Stimulated activated CD8-positive, alpha-beta memory T cell treated with anti-CD3 and anti-CD28 coated beads, Interleukin-2, amount 100 ng/mL, for 1 hour (primary cell): ENCODE measurements around the gene TDRD6.
"Not testable (repeated sequence)": the region's sequence is repeated elsewhere in the genome, so short reads cannot be mapped to it uniquely, and the experiment has no call there.

ENCODE experiments used
- DNase-seq, 2 donors: peaks; one replicate each; pipeline ENCODE4 v3.0.0-alpha.2; 2020; ENCODE audit warnings: low read depth in 2 of 2

Gene TDRD6, protein sequence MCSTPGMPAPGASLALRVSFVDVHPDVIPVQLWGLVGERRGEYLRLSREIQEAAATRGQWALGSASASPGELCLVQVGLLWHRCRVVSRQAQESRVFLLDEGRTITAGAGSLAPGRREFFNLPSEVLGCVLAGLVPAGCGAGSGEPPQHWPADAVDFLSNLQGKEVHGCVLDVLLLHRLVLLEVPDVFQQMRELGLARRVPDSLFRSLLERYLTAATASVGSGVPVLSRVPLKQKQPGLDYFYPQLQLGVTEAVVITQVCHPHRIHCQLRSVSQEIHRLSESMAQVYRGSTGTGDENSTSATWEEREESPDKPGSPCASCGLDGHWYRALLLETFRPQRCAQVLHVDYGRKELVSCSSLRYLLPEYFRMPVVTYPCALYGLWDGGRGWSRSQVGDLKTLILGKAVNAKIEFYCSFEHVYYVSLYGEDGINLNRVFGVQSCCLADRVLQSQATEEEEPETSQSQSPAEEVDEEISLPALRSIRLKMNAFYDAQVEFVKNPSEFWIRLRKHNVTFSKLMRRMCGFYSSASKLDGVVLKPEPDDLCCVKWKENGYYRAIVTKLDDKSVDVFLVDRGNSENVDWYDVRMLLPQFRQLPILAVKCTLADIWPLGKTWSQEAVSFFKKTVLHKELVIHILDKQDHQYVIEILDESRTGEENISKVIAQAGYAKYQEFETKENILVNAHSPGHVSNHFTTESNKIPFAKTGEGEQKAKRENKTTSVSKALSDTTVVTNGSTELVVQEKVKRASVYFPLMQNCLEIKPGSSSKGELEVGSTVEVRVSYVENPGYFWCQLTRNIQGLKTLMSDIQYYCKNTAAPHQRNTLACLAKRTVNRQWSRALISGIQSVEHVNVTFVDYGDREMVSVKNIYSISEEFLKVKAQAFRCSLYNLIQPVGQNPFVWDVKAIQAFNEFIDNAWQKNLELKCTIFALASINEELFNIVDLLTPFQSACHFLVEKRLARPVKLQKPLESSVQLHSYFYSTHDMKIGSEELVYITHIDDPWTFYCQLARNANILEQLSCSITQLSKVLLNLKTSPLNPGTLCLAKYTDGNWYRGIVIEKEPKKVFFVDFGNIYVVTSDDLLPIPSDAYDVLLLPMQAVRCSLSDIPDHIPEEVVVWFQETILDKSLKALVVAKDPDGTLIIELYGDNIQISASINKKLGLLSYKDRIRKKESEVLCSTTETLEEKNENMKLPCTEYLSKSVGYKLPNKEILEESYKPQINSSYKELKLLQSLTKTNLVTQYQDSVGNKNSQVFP (N-terminal part only)

GRCh38 chr6:46687619-46688097 lies at the start of gene TDRD6:
TDRD6 (plus strand) TSS chr6:46687885; CDS start chr6:46688129, 244 bp downstream.
- no peak for DNase-seq

GRCh38 chr6:46637933-46638332 lies 49.8 kb upstream of the TDRD6 start:
- DNase-seq: no peak

GRCh38 chr6:46638650-46639049 lies 49.0 kb upstream of the TDRD6 start:
- no peak for DNase-seq

DNA sequence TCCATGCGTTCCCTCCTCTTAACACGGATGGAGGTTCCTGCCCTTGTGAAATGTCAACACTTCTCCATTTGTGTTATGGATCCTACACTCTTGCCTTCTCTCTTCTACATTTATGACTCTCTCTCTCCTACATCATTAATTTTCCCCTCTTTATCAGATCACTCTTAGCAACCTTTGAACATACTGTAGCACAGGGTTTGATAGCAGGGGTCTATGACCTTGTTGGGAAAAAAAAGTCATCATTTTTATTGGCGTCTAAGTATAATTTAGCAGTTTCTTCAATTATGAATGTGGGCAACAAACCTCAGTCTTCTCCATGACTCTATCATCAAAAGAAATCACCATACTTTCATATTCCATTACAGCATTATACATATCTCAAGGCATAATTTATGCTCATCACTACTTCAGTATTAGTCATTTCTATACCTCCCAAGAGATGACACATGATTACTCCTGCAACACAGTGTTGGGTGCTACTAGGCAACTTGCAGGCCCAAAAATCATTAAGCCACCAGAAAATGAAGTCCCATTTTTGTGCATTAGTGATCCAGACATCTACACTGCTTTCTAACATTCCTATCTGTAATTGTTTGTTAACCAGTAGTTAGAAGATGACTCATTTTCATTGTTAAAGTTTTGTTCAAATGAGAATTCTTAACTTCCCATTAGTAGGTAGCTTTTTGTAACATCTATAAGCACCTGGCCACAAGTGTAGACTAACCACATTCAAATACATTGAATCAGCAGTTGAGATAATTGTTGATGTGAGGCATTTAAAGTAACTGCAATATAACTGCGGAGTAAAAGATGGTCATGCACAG lies 44.5 kb upstream of the TDRD6 start:
- no peak for DNase-seq

DNA sequence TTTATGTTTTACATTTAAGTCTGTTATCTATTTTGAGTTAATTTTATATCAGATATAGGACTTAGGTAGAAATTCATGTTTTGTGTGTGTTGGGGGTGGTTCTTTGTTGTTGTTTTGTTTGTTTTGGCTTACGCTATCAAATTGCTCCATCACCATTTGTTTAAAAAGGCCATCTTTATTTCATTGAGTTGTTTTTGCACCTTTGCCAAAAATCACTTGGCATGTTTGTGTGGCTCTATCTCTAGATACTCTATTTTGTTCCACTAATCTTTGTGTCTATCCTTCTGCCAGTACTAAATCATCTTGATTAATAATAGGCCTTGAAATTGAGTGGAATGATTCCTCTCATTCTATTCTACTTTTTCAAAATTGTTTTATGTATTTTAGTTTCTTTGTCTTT lies 42.4 kb upstream of the TDRD6 start:
- DNase-seq: no peak

GRCh38 chr6:46648108-46648507 lies 39.6 kb upstream of the TDRD6 start:
- not testable (repeated sequence) for DNase-seq

- no peak for DNase-seq
Observed at GRCh38 chr6:46648869-46649492, 38.7 kb upstream of the TDRD6 start.

DNA sequence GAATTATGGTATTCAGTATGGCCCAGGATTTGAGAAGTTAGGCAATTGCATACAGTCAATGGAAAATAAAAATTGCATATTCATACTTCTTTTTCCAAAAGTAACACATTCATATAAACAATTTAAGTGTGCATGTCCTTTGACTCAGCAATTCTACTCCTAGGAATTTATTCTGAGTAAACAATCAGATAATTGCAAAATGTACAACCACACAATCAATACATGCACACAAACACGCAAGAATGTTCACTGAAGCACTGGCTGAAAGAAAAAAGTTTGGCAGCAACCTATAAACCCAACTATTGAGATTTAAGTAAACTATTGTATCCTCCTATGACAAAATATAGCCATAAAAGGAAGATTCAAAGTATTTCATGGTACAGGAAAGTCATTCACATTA lies 36.7 kb upstream of the TDRD6 start:
- DNase-seq: no peak

- DNase-seq: no peak
Observed at GRCh38 chr6:46651816-46652215, 35.9 kb upstream of the TDRD6 start.

- no peak for DNase-seq
Observed at GRCh38 chr6:46652232-46652602, 35.5 kb upstream of the TDRD6 start.

- DNase-seq: peak; percentile 45 to 65
Observed at GRCh38 chr6:46652603-46653438, 34.9 kb upstream of the TDRD6 start, which contains the start of the genes CYP39A1 and SLC25A27. CYP39A1 (minus strand) TSS chr6:46652818; CDS start chr6:46652582, 236 bp downstream. SLC25A27 (plus strand) TSS chr6:46652975; CDS start chr6:46653193, 218 bp downstream.

- DNase-seq: no peak
Observed at GRCh38 chr6:46653439-46654195, 34.1 kb upstream of the TDRD6 start.

- no peak for DNase-seq
Observed at GRCh38 chr6:46655803-46656202, 31.9 kb upstream of the TDRD6 start.

DNA sequence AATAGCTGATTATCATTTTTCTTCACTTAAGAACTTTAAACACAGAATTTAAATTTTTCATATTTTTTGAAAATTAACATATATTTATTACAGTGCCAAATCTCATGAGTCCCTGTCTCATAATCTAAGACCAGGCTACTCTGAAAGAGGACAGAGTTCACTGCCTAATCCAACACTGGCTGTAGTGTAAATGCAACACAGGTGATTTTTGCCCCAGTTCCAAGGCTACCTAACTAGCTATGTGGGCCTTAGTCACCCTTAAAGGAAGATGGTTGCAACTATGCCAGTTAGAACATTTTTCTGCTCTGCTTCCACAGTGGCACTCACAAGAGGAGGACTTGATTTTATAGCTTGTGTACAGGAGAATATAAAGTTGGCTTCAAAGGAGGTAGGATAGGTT lies 30.0 kb upstream of the TDRD6 start:
- DNase-seq: no peak

- no peak for DNase-seq
Observed at GRCh38 chr6:46661483-46661882, 26.2 kb upstream of the TDRD6 start.

DNA sequence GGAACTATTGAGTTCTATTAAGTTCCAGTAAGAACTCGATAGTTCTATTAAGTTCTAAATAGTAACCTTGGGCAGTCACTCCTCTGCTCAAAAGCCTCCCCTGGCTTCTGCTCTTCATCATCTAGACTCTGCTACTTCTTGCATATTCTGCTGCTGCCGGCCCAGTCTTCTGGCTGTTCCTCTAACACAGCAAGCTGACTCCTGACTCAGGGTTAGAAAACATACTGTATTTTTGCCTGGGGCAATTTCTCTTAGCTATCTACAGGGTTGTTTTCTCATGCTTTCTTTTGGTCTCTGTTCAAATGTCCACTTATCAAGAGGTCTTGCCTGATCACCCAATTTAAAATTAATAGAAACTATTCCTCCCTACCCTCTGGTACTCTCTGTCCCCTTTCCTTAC lies 20.3 kb upstream of the TDRD6 start:
- no peak for DNase-seq

GRCh38 chr6:46674410-46674809 lies 13.3 kb upstream of the TDRD6 start:
- no peak for DNase-seq

DNA sequence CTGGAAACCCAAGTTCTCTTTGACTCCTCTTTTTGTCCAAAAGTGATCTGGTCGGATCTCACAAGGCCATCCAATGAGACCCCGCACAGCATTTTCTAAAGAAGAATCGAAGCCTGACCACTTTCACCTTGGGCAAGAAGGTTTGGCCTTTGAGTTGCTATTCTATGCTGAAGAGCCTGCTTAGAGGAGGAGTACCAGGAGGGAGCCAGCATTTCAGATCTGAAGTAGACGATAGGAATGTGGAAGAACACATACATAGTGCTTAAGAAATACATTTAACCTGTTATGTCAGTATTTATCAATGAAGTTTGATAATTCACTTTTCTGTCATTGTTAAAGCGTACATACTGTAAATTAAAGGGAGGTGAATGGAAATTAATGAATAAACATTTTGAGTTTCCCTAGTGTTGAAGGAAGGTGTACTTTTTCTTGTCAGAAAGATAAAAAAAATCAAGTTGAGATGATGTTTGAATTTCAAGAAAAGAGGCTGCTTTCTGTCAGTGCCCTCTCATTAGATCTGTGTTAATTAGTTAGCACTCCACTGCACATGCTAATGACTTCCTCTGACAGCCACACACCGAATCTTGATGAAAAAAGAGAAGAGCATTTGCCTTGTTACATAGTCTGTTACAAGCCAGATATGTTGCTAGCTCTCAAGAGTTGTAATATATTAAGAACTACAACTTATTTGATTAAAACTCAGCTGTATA lies 10.9 kb upstream of the TDRD6 start:
- DNase-seq: no peak
